Osteoblast (primary cell): ENCODE data around the gene NAA35. TPM values are rescaled to one million over a fixed set of nuclear protein-coding genes. Genes with fewer than 3 reads are reported as not detected.

Experiments used
- DNase-seq: peaks from one replicate; pipeline ENCODE4 v3.0.0; 2011; ENCODE audit warnings: low spot score, mixed read lengths; ENCODE audit not compliant: insufficient read length; ENCODE audit errors: missing footprints
- H2AFZ ChIP-seq: 2 replicates; pipeline ENCODE4 v1.6.0; 2011; ENCODE audit warnings: mild to moderate bottlenecking, low read length
- H3K27ac ChIP-seq: 2 replicates; pipeline ENCODE4 v1.5.1; 2011; ENCODE audit warnings: mild to moderate bottlenecking, low read depth, low read length, moderate library complexity
- H3K27me3 ChIP-seq: 2 replicates; pipeline ENCODE4 v1.6.0; 2012; ENCODE audit warnings: mild to moderate bottlenecking, control low read depth, inconsistent platforms, low read length, moderate library complexity; ENCODE audit not compliant: insufficient read depth
- H3K36me3 ChIP-seq: 2 replicates; pipeline ENCODE4 v1.5.1; 2011; ENCODE audit warnings: mild to moderate bottlenecking, low read length, control low read depth, moderate library complexity; ENCODE audit not compliant: insufficient read depth
- H3K4me1 ChIP-seq: 2 replicates; pipeline ENCODE4 v1.5.1; 2011; ENCODE audit warnings: mild to moderate bottlenecking, low read length, control low read depth, moderate library complexity; ENCODE audit not compliant: insufficient read depth
- H3K4me2 ChIP-seq: 2 replicates; pipeline ENCODE4 v1.6.0; 2011; ENCODE audit warnings: mild to moderate bottlenecking, low read length; ENCODE audit not compliant: insufficient read depth
- H3K4me3 ChIP-seq: fragments of 200-600 bp; sonication (generic); 3 replicates; pipeline ENCODE4 v1.5.1; 2012; ENCODE audit warnings: mild to moderate bottlenecking, low read length, inconsistent platforms; ENCODE audit not compliant: insufficient read depth
- H3K79me2 ChIP-seq: 2 replicates; pipeline ENCODE4 v1.6.0; 2012; ENCODE audit warnings: mild to moderate bottlenecking, low read length, control low read depth, inconsistent platforms; ENCODE audit not compliant: insufficient read depth
- H3K9me3 ChIP-seq: 2 replicates; pipeline ENCODE4 v1.5.1; 2011; ENCODE audit warnings: low read depth, low read length, control low read depth
- H4K20me1 ChIP-seq: 2 replicates; pipeline ENCODE4 v1.6.0; 2012; ENCODE audit warnings: mild to moderate bottlenecking, low read length, control low read depth; ENCODE audit not compliant: insufficient read depth
- total RNA-seq: library from RNA; depleted of rRNA; stranded (reverse); fragments of >200 nt; gene quantifications from 2 replicates; pipeline ENCODE4 v1.2.3, GENCODE V29; 2012
- TF ChIP-seq, protein P1 (sequence below): IDR thresholded peaks from 2 replicates; pipeline ENCODE4 v1.5.1; 2011; ENCODE audit warnings: mild to moderate bottlenecking, low read depth, low read length, moderate library complexity; ENCODE audit errors: extremely low read depth

NAA35 gene
- total RNA-seq, 1 donor, result 23.5 TPM

DNA sequence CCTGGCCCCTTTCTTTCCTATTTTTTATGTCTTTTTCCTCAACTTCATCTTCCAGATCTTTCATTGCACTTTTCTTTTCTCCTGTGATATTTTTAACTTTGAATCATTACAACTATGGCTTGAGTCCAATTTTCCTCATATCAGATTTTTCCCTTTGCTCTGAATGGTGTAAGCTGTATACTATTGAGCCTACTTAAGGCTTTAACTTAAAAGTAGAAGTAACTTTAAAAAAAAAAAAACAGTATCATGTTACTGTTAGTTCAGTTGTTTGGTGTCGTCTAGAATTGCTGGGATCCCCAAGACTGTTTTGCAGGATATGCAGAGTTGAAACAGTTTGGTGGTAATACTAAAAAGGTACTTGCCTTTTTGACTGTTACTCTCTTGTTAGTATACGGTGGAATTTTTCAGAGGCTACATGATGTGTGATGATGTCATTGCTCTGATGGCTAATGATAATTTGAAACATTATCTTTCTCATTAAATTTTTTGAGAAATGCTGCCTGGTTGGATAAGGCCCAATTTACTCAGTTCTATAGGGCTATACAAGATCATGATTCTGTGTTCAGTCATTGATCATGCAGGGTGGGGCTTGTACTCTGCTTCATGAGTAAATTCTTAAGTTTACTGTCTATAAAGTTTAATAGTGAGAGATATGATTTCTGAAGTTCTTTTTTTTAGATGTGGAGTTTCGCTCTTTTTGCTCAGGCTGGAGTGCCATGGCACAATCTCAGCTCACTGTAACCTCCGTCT is 8.8 kb downstream of the NAA35 start:
- no peak overlapping the region for H3K4me2 ChIP-seq
- peaks cover 10% of the 10 kb centered on the region for H3K36me3 ChIP-seq
- TF ChIP-seq, protein P1, sequence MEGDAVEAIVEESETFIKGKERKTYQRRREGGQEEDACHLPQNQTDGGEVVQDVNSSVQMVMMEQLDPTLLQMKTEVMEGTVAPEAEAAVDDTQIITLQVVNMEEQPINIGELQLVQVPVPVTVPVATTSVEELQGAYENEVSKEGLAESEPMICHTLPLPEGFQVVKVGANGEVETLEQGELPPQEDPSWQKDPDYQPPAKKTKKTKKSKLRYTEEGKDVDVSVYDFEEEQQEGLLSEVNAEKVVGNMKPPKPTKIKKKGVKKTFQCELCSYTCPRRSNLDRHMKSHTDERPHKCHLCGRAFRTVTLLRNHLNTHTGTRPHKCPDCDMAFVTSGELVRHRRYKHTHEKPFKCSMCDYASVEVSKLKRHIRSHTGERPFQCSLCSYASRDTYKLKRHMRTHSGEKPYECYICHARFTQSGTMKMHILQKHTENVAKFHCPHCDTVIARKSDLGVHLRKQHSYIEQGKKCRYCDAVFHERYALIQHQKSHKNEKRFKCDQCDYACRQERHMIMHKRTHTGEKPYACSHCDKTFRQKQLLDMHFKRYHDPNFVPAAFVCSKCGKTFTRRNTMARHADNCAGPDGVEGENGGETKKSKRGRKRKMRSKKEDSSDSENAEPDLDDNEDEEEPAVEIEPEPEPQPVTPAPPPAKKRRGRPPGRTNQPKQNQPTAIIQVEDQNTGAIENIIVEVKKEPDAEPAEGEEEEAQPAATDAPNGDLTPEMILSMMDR, result no peak
- H4K20me1 ChIP-seq, result peaks cover 12% of the 10 kb centered on the region
- H3K79me2 ChIP-seq, result peaks cover 95% of the 10 kb centered on the region
- DNase-seq, result no peak
- no peak overlapping the region for H2AFZ ChIP-seq
- no peaks in the 10 kb centered on the region for H3K9me3 ChIP-seq
- H3K27me3 ChIP-seq, result no peaks in the 10 kb centered on the region
- H3K4me3 ChIP-seq, result no peak overlapping the region
- no peaks in the 10 kb centered on the region for H3K4me1 ChIP-seq
- H3K27ac ChIP-seq, result no peak overlapping the region

DNA sequence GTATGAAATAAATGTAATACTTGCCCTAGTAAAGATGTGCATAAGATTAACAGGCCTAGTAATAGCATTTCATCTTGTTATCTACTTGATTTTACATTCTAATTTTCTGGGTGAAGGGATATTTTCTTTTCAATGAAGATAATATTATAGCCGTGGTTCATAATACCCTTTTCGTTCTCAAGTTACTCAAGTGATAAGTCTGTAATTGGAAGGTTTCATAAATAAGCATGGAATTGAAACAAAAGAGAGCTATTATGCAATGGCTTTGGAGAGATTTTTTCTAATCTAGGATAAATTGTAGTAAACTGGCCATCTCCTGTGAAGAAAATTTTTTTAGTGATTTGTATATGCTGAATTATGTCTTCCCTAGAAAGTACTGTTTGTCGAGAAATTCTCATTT is 19.0 kb downstream of the NAA35 start:
- H3K36me3 ChIP-seq, result peaks cover 28% of the 10 kb centered on the region
- no peak overlapping the region for H3K4me3 ChIP-seq
- no peak overlapping the region for H3K4me2 ChIP-seq
- no peak overlapping the region for H3K27ac ChIP-seq
- H3K4me1 ChIP-seq, result no peaks in the 10 kb centered on the region
- no peak overlapping the region for H2AFZ ChIP-seq
- TF ChIP-seq, protein P1, result no peak
- peaks cover 26% of the 10 kb centered on the region for H3K79me2 ChIP-seq
- no peaks in the 10 kb centered on the region for H3K27me3 ChIP-seq
- no peak for DNase-seq
- no peaks in the 10 kb centered on the region for H3K9me3 ChIP-seq
- peaks cover 10% of the 10 kb centered on the region for H4K20me1 ChIP-seq

DNA sequence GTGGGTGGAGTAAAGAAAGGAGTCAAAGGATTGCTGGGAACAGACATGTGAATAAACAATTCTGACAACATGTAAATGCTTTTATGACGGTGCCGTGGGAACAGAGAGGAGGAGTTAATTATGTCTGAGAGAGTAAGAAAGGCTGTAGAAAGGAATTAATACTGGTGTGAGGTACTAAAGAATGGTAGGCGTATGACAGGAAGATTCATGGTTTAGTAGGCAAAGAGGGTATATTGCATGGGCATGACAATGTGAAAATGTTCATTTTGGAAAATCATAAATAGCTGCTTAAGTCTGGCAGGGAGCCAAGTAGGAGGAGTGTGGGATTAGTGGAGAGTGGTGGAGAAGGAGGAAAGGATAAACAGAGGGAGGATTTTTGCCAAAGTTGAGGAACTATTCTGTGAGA is 19.7 kb downstream of the NAA35 start:
- DNase-seq, result no peak
- Histone ChIP-seq H4K20me1 (peaks cover 10% of the 10 kb centered on the region), H3K79me2 (peaks cover 22% of the 10 kb centered on the region), H3K9me3 (no peaks in the 10 kb centered on the region), H3K4me3 (no peak overlapping the region), H3K4me2 (no peak overlapping the region), H3K27ac (no peak overlapping the region), H3K27me3 (no peaks in the 10 kb centered on the region), H3K4me1 (no peaks in the 10 kb centered on the region), H3K36me3 (peaks cover 32% of the 10 kb centered on the region), H2AFZ (no peak overlapping the region)
- TF ChIP-seq, protein P1, result no peak

DNA sequence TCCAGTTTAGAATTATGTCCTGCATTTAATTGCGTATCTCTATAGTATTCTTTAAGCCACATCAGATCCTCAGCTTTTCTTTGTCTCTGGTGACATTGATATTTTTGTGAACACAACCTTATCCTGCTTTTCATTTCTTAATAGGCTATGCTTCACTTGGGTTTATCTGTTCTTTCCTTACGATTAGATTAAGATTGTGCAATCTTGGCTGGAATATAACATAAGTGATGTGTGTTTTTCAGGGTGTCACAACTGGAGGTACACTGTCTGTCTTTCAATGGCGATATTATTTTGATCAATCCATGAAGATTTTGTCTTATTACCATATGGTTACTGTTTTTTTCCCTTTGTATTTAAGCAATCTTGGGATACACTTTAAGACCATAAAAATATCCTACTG is 23.6 kb downstream of the NAA35 start:
- Histone ChIP-seq H3K9me3 (no peaks in the 10 kb centered on the region), H3K4me3 (no peak overlapping the region), H3K27ac (no peak overlapping the region), H3K27me3 (no peaks in the 10 kb centered on the region), H3K4me1 (no peaks in the 10 kb centered on the region), H2AFZ (no peak overlapping the region), H3K36me3 (peaks cover 26% of the 10 kb centered on the region), H3K79me2 (peaks cover 6% of the 10 kb centered on the region), H4K20me1 (peaks cover 4% of the 10 kb centered on the region), H3K4me2 (no peak overlapping the region)
- TF ChIP-seq, protein P1, result no peak
- DNase-seq, result no peak
